Stimulated activated CD4-positive, alpha-beta T cell treated with anti-CD3 and anti-CD28 coated beads, TNF-alpha, amount 100 ng/mL, for 48 hours (primary cell): ENCODE data around the gene ZFPM1.

Experiments used
- DNase-seq, 3 donors: peaks; one replicate each; pipeline ENCODE4 v3.0.0-alpha.2; 2020; ENCODE audit warnings: low read depth in 3 of 3

Gene ZFPM1

DNA sequence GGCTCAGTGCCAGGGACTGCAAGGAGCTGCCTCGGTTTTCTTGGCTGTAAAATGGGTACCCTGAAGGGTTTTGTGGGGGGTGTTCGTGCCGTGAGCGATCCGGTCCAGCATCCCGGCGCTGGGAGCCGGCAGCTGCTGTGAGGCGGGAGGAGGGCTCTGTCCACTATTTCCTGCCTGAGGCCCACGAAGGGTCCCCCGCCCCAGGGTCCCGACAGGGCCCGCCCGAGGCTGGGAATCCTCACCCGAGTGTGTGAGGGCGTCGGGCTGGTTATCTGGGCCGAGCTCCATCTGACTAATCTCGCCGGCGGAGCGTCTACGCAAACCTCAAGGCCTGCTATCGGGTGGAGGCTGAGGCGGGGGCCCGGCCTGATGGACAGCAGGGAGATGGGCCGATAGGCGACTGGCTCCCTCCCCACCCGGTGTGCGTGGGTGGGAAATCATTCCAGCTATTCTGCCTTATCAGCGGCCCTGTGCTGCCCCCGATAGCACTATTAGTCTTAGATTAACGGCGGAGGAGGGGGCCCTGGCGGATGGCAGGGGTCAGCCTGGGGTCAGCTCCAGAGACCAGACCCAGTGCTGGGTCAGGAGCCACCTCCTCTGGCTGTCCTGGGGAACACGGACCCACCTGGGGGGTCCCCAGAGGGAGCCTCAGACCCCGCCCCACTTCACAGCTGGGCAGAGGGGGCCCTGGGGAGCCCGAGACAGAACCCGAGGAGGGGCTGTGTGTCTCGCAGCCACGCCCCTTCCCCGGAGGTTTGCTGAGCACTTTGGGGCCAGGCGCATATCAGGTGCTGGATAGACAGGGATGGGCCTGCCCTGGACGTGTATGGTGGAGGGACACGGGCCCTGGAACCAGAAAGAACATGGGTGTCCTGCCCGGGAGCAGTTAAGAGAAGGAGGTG lies 44.7 kb downstream of the ZFPM1 start:
- DNase-seq, result no peak

DNA sequence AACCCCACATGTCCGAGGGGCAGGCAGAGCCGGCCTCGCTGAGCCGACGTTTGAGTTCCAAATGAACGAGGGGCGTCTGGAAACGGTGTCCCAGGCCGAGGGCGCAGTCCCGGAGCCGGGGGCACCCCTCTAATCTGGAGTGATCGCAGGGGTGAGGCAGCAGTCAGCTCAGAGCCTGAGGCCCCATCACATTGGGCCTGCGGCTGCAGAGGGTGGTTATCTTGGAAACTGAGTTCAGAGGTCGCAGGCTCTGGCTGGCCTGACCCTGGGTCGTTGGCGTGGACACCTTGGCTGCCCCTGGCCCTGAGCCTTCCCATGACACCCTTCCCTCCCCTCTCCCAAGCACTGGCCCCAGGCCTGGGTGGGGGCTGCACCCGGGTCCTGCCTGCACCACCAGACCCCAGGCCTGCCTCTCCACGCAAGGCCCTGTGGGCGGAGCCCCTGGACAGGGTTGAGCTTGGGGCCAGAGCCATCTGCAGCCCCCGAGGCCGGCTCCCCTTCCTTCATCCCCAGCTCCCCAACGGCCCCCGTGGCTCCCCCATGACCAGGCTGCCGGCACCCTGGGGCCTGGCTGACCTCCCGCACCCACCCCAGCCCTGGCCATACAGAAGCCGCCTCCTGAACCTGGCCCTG lies 45.6 kb downstream of the ZFPM1 start:
- DNase-seq, result no peak

DNA sequence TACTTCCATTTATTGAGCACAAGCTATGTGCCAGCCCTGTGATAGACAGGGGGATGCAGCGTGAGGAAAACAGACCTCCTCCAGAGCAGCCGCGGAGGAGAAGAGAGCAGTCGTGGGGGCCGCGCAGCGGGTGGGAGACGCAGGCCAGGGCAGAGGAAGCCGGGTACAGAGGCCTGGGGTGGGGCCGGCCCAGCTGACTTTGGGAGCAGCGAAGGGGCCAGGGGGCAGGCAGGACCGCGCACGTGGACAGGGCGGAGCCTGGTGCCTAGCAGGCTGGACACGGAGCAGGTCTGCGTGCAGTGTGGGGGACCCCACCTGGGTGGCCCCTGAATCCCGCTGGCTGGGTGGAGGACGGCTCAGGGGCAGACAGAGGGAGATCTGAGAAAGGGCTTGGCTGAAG lies 46.2 kb downstream of the ZFPM1 start:
- DNase-seq, result no peak

DNA sequence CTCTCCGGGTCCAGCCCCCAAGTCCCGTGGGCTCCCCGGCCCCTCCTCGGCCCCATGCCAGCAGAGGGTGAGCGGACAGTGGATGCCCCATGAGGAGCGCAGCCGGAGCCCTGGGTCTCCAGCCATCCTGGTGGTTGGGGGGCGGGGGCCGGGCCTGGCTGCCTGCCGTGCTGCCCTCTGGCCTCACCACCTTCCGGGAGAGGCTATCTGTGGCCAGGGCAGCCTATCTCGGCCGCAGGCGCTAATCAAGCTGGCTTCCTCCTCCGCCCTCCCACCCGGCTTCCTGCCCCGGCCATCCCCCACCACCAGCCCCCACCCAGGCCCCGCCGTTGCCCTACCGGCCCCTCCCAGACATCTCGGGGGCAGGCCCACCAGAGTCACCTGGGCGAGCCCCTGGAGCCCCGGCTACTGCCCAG lies 46.8 kb downstream of the ZFPM1 start:
- no peak for DNase-seq

DNA sequence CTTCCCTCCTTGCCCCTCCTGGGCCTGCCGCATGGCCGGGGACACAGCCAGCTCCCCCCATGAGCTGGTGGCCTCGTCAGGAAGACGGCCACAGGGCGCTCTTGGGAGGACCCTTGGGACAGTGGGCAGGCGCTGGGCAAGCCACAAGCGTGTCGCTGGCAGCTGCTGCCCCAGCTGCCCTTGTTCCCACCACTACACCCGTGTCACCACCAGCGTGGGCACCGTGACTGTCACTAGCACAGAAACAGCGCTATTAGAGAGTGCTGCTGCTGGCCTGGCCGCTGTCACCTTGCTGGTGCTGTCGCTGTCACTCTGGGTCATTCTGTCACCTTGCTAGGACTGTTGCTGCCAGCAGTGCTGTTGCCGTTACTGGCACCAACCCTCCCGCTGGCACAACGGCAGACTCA lies 47.2 kb downstream of the ZFPM1 start:
- no peak for DNase-seq

DNA sequence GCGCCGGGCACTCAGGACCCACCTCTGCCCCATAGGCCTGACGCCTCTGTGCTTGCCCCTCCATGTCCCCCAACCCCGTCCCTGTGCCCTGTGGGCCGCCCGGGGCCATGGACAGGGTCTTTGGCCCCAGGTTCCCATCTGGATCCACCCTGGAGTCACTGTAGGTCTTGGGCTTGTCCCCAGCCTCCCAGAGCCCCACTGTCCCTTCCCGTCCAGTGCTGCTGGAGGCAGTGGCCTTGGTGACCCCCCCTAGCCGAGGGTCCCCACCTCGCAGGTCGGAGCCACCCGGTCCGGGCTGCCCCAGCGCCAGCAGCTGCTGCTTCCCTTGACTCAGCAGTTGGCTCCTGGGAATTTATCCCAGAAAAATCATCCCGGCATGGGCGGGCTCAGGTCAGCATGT lies 49.3 kb downstream of the ZFPM1 start:
- DNase-seq, result no peak

DNA sequence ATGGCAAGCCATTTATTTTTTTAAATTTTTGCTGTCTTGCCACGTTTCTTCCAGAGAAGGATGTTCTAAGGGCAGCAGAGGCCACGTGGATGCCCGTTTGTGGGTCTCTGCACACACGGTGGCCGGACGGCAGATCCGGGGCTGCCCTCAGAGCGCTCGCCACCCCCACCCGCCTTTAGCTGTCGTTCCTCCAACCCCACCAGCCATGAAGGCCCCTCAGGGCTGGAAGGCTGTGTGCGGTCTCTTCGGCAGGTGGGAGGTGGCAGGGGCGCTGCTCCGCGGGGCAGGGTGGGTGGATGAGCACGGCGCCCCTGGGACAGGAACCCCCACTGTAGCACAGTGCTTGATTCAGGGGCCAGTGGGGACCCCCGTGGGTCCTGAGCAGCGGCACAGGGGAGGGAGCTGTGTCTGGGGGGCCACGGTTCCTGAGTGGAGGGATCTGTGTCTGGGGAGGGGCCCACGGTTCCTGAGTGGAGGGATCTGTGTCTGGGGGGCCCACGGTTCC lies 49.7 kb downstream of the ZFPM1 start:
- DNase-seq, result no peak

DNA sequence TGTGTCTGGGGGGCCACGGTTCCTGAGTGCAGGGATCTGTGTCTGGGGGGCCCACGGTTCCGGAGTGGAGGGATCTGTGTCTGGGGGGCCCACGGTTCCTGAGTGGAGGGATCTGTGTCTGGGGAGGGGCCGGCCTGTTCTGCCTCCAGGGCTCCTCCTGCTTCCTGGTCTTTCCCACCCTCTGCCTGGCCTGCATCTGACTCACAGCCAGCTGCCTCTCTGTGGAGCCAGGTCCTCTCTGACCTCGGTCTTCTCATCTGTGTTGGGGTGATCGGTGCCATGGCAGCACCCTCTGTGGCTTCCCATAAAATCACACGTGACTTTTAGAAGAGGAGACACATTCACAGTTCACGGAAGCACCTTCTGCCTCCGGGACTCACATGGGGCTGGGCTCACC lies 50.3 kb downstream of the ZFPM1 start:
- DNase-seq, result no peak

DNA sequence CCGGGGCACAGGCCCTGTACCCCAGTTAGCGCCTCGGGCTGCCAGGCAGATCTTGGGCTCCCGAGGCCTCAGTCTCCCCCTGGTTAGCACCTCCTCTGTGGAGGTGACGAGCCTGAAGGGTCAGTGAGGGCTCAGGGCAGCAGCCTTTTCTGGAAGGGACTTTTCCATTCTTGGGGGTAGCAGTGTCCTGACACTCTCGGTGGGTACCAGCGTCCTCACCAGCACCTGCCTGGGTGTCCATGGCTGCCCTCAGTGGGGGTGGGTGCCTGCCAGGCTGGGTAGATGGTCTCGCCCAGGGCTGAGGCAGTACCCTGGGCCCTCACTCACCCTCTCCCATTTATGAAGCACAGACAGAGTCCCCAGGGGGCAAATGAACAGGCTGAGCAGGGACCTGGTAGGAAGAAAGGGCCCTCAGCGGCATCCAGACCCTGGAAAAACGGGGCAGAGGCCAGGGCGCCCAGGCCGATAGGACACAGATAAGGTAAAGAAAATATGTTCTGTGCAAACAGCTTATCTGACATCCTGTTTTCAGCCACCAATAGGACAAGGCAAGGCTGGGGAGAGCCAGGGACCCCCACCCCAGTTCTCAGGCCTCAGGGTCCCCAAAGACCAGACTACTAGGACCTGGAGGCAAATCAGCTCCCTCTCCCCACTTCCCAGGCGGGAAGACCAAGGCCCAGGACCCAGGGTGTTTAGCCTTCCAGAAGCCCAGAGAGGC lies 50.9 kb downstream of the ZFPM1 start:
- no peak for DNase-seq

DNA sequence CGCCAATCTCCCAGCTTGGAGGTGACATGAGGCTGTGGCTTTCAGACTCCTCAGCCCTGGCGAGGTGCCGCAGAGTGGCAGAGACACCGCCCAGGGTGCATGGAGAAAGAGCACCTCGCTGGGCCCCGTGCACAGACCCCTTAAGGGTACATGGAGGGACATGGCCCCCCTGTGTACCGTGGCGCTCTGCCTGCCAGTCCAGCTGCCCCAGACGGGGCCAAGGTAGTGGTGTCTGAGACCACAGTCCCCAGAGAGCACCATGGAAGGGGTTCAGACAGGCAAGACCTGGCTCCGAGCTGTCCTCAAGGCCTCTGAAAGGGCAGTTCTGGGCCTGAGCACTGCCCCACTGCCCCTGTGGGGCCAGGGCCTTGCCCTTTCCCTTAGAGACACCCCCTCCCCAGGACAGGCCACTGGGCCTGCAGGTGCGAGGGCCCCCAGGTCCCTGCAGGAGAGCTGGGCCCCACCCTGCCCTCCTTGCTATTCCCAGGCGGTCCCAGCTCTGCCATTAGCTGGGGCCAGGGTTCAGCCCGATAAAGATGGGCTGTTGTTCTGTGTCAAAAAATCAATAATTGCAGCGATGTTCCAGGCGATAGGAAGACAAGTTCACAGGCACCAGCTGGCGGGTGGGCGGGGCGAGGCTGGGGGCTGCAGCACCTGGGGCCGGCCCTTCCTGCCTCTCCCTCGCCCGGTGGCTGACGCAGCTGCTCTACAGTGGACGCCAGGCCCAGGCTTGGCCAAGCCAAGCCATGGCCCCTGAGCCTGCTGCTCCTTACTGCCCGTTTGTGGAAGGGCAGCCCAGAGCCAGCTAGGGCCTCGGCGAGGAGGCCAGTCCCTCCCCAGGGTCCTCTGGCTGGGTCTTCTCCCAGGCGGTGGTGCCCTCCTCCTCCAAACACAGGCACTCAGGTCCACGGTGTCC lies 51.7 kb downstream of the ZFPM1 start:
- no peak for DNase-seq

DNA sequence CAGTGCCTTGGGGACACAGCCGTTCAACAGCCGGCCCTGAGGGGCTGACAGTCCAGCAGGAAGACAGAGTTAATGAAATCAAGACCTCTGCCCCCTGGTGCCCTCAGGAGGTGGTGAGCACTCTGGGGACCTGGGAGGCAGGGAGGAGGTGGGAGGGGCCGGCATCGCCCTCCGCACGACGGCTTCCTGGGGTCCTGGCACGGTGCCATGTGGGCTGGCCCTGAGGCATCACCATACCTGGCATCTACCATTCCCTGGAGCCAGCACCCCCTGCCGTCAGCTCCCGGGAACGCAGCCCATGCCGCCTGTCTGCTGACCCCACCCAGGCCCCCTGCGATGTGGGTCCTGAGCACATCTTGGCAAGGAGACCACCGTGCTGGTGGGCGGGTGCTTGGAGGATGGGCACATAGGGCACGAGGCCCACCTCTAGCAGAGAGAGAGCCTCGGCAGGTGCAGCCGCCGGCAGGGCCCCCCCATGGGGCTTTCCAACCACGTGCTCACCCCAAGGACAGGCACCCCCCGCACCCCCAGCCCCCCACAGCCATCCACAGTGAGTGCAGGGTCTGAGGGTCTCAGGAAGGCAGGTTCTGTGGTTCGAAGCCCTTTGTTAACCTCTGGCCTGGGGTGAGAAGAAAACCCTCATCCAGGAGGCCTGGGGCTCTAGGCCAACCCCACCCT lies 52.5 kb downstream of the ZFPM1 start:
- DNase-seq, result peak; percentile 20 to 29 (median 28)

DNA sequence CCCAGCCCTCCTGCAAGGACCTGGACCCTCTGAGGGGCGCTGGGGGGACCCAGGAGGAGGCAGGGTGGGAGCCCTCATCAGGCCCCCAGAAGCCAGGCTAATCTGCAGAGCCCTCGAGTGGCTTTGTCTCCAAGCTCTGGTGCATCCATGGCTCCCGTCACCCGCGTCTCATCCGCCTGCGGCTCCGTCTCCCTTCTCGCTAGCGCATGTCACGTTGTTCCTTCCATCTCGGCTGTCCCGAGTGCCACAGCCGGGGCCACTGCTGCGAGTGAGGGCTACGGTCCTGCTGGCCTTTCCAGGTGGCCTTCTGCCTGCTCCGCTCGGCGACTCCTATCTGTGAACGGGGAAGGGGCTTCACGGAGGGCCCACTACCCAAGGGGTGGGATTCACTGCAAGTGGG lies 53.6 kb downstream of the ZFPM1 start:
- no peak for DNase-seq

DNA sequence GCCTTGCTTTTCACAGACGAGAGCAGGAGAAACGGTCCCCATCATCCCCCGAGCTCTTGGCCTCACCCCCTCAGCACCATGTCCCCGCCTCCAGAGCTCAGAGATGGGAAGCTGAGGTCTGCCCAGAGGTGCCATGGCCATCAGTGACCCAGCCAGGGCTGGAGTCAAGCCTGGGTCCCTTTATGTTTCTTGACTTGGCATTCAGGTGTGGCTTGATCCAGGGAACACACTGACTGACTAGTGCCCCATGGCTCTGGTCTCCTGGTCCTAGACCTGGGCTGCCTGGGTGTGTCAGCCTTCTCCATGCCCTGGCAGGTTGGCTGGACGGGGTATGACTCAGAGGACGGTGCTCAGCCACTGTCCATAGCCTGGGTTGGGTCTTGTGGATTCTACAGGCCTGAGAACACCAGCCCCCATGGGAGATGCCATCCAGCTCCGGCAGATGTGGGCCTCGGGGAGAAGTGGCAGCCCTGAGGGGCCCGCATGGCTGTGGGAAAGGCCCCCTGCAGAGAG lies 54.2 kb downstream of the ZFPM1 start:
- no peak for DNase-seq

DNA sequence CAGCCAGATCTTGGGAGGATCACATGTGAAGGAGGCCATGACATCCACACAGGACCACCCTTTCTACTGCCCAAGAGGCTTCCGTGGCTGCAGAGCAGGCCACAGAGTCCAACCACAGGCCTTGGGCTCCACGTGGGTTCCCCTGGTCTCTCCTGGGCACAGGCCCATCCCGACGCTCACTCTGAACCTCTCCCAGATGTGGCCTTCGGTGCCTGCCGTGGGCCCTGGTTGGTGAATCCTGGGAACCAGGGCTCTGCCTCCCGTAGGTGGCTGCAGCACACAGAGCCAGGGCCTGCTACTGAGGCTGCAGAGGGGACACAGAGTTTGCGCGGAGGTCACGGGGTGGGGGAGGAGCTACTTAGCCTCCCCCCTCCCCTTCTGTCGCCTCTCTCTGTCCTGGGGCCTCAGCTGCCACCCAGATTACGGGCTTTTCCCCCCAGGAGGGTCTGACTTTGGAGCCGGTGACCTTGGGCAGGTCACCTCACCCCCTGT lies 55.3 kb downstream of the ZFPM1 start:
- DNase-seq, result no peak

DNA sequence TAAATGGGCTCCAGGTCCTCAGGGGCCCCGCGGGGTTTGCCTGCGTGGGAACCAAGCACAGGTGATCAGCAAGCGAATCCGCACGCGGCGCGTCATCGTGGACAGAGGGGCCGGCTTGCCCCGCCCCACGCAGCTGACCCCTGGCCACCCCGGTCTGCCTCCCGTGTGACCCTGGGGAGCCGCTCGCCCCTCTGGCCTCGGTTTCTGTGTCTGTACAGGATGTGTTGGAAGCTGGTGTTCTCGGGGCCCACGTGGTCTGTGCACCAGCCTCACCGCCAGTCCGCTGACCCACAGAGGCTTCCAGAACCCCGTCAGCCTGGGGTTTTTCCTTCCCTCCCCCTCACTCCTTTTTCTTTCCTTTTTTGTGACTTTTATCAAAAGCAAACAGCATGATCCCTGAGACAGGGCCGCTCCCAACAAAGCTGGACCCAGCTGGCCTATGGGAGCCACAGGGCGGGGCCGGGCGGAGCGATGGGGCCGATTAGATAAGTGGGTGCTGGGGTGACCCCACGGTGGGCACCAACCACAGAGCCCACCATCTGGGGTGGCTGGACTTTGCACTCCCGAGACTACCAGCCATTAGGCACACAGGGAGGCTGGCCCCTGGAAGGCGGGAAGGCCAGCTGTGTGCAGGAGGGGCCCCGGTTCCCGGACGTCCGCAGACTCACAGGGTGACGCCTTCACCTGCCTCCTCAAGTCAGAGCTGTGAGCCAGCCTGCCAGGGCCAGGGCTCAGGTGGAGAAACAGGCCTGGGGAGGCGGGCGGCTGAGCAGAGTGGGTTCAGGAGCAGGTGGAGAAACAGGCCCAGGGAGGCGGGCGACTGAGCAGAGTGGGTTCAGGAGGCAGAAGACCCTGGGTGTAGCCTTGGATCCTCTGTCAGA lies 56.0 kb downstream of the ZFPM1 start:
- DNase-seq, result no peak

DNA sequence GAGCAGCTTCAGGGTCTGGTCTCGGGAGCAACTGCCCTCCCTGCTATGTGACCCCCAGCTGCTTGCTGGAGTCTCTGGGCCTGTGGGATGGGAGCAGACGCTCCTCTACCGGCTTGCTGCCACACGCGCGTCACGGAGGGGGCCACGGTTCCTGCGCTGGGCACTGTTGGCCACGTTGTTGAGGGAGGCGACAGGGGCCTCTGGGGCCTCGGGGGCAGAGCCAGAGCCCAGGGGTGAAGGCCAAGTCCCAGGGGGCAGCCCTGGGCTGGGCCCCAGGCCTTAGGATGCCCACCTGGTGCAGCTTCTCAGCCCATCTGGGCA lies 56.6 kb downstream of the ZFPM1 start:
- no peak for DNase-seq

DNA sequence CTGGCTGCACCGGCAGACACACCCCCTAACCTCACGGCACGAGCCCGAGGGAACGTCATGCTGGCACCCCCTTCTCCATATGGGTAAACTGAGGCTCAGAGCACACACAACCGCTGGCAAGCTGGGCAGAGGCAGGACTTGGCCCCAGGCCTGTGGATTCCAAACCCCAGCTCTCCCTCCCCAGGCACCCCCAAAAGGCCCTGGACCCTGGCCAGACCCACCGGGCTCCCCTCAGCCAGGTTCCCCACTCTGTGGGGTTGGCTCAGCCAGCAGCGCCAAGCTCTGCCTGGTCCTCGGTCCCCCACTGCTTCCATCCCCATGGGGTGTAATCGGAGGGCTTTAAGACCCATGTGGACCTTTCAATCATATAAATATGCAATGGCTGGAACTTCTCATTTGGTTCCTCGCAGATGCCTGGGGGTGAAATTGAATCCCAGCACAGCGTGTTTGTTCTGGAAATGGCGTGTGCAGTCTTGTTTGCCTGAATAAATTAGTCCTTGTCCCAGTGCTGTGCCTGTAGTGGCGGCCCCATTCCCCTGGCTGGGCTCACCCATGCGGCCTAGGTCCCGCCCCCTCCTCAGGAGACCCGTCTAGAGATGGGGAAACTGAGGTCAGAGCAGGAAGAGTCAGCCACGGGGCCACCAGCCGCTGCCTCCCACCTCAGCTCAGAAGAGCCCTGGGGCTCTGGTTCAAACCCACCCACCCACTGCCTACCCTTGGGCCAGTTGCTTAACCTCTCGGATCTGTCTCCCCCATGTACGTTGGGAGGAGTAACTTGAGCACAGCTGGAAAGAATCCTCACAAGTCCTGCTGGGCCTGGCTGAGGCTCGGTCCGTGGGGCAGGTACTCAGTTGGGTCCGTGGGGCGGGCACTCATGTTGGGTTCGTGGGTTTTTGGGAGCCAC lies 57.3 kb downstream of the ZFPM1 start:
- no peak for DNase-seq

DNA sequence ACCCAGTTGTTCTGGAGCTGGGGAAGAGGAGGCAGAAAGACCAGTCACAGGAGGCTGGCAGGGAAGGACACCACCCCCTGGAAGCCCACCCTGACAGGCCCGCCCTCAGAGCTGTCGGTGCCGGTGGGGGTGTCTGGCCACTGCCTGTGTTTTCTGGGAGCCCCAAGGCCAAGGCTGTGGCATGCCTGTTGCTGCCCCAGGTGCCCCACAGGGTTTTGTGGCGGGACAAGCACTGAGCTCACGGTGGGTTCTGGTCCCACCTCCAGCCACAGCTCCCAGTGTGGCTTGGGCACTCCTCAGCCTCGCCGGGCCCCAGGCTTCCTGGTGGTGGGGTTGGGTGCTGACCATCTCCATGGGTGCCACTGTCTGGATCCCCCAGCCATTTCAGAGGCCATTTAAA lies 58.0 kb downstream of the ZFPM1 start:
- DNase-seq, result no peak

DNA sequence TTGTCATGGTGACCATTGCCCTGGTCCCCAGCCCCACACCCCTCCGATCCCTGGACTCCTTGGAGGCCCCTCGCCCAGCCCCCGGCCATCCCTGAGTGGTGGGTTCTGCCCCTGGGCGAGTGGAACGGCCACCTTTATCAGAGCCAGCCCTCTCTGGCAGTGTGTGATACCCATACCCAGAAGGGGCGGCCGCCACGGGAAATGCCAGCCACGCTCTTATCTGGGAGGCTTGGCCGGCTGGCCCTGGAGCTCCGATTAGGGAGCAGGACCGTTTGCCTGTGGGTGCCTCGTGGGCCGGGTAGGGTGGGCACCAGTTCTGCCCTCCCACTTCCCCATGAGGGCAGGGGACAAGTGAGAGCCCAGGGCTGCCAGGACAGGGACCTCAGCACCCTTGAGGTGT lies 58.8 kb downstream of the ZFPM1 start:
- DNase-seq, result no peak
